PC-3 (cell line): ENCODE data around the gene DIRAS1. TPM values are rescaled to one million over a fixed set of nuclear protein-coding genes. Genes with fewer than 3 reads are reported as not detected.

Experiments used
- ATAC-seq: fragments of 200-7000 bp; cut with Tn5 transposase; 2 replicates; pipeline ENCODE4 v1.9.1; 2020; ENCODE audit warnings: mild to moderate bottlenecking, moderate library complexity
- BruUV-seq: library from RNA; stranded (reverse); fragments of 400-500 nt; replicated peaks from 2 replicates; lab custom pipeline; 2021; lab: Mats Ljungman, UMichigan
- CTCF ChIA-PET: fragments of 300-600 bp; sonication (Branson Sonifier 250); formaldehyde crosslinking; loops from one replicate; lab custom pipeline; 2022; ENCODE audit warnings: antibody characterized with exemption; lab: Charles Lee
- POLR2A ChIA-PET: fragments of 300-600 bp; sonication (Branson Sonifier 250); formaldehyde crosslinking; loops from one replicate; lab custom pipeline; 2022; ENCODE audit warnings: antibody characterized with exemption; ENCODE audit not compliant: unreplicated experiment; lab: Charles Lee
- DNase-seq: peaks from one replicate; pipeline ENCODE4 v3.0.0-alpha.2; 2015
- H2AFZ ChIP-seq: fragments of 300-600 bp; sonication (generic); 2 replicates; pipeline ENCODE4 v1.6.0; 2016; ENCODE audit warnings: antibody characterized with exemption, low read length
- H3F3A ChIP-seq: fragments of 300-600 bp; sonication (generic); one replicate; pipeline ENCODE4 v1.6.0; 2017; ENCODE audit warnings: antibody characterized with exemption, low read length, control low read depth, mild to moderate bottlenecking; ENCODE audit not compliant: unreplicated experiment
- H3K27ac ChIP-seq: fragments of 300-600 bp; sonication (generic); 2 replicates; pipeline ENCODE4 v1.5.1; 2016; ENCODE audit warnings: mild to moderate bottlenecking, low read length
- H3K27me3 ChIP-seq: fragments of 300-600 bp; sonication (generic); 2 replicates; pipeline ENCODE4 v1.6.1; 2016; ENCODE audit warnings: low read length, mixed read lengths
- H3K36me3 ChIP-seq: fragments of 300-600 bp; sonication (generic); 2 replicates; pipeline ENCODE4 v1.6.1; 2016; ENCODE audit warnings: low read depth, mixed run types, low read length, mixed read lengths
- H3K4me1 ChIP-seq: fragments of 300-600 bp; sonication (generic); 2 replicates; pipeline ENCODE4 v1.5.1; 2016; ENCODE audit warnings: low read length; ENCODE audit not compliant: insufficient read depth
- H3K4me2 ChIP-seq: fragments of 300-600 bp; sonication (generic); 2 replicates; pipeline ENCODE4 v1.6.0; 2016; ENCODE audit warnings: low read length
- H3K4me3 ChIP-seq: fragments of 300-600 bp; sonication (generic); 2 replicates; pipeline ENCODE4 v1.5.1; 2016; ENCODE audit warnings: mild to moderate bottlenecking, low read length, mixed read lengths
- H3K79me2 ChIP-seq: fragments of 300-600 bp; sonication (generic); 2 replicates; pipeline ENCODE4 v1.6.1; 2017; ENCODE audit warnings: low read length, mixed read lengths
- H3K9ac ChIP-seq: fragments of 300-600 bp; sonication (generic); 2 replicates; pipeline ENCODE4 v1.6.0; 2016; ENCODE audit warnings: mild to moderate bottlenecking, low read length
- H3K9me2 ChIP-seq: fragments of 300-600 bp; sonication (generic); replicated peaks from 2 replicates; pipeline ENCODE4 v1.6.1; 2016; ENCODE audit warnings: mixed run types, low read length, mixed read lengths
- H3K9me3 ChIP-seq: fragments of 300-600 bp; sonication (generic); 2 replicates; pipeline ENCODE4 v1.6.1; 2016; ENCODE audit warnings: low read length, mixed read lengths
- H4K20me1 ChIP-seq: fragments of 300-600 bp; sonication (generic); 2 replicates; pipeline ENCODE4 v1.6.1; 2016; ENCODE audit warnings: low read length, mixed read lengths
- CTCF ChIP-seq: fragments of 300-600 bp; sonication (generic); conservative IDR thresholded peaks from 2 replicates; pipeline ENCODE4 v1.5.1; 2017; ENCODE audit warnings: antibody characterized with exemption, low read depth, mild to moderate bottlenecking, low read length
- EZH2 ChIP-seq: fragments of 300-600 bp; sonication (generic); IDR thresholded peaks from one replicate; pipeline ENCODE4 v1.6.1; 2017; ENCODE audit warnings: antibody characterized with exemption, mild to moderate bottlenecking, low read length; ENCODE audit not compliant: unreplicated experiment
- EZH2phosphoT487 ChIP-seq: fragments of 300-600 bp; sonication (generic); IDR thresholded peaks from 2 replicates; pipeline ENCODE4 v1.6.1; 2018; ENCODE audit warnings: mild to moderate bottlenecking, antibody characterized with exemption, low read length, borderline replicate concordance
- intact Hi-C: fragments of 100-400 bp; cut with micrococcal nuclease; formaldehyde crosslinking; loops from 2 replicates; pipeline ENCODE4 v1.9.0; 2023
- total RNA-seq: library from RNA; depleted of rRNA; stranded (reverse); fragments of >200 nt; gene quantifications from 2 replicates; pipeline ENCODE4 v1.2.3, GENCODE V29; 2014

The DIRAS1 gene
- total RNA-seq, 1 experiment from 2014 or later: 2.0 TPM

- Histone ChIP-seq H2AFZ (no peak overlapping the region), H3F3A (no peaks in the 10 kb centered on the region), H3K4me2 (no peak overlapping the region), H3K4me1 (no peaks in the 10 kb centered on the region), H3K36me3 (no peaks in the 10 kb centered on the region; the same call in 1 of the 2 replicates), H3K79me2 (no peaks in the 10 kb centered on the region), H3K4me3 (no peak overlapping the region), H4K20me1 (no peaks in the 10 kb centered on the region), H3K9ac (no peak overlapping the region), H3K27ac (no peak overlapping the region), H3K9me2 (no peaks in the 10 kb centered on the region), H3K9me3 (no peaks in the 10 kb centered on the region), H3K27me3 (no peaks in the 10 kb centered on the region)
- BruUV-seq: no TSS peak
- TF ChIP-seq CTCF (no peak), EZH2 (no peak), EZH2phosphoT487 (no peak)
- POLR2A ChIA-PET: no interaction called here
- DNase-seq (no peak), ATAC-seq (no peak)
- CTCF ChIA-PET: no interaction called here
- intact Hi-C loops: no loop called here
Measured at GRCh38 chr19:2761876-2762782, 41.0 kb upstream of the DIRAS1 start.

- CTCF ChIA-PET: no interaction called here
- H3K4me2 ChIP-seq: no peak overlapping the region
- H3F3A ChIP-seq: no peaks in the 10 kb centered on the region
- no peak overlapping the region for H3K4me3 ChIP-seq
- no peaks in the 10 kb centered on the region for H3K9me2 ChIP-seq
- no TSS peak for BruUV-seq
- no peaks in the 10 kb centered on the region for H3K9me3 ChIP-seq
- H2AFZ ChIP-seq: no peak overlapping the region
- POLR2A ChIA-PET: no interaction called here
- no peak overlapping the region for H3K27ac ChIP-seq
- DNase-seq (no peak), ATAC-seq (no peak)
- no peaks in the 10 kb centered on the region for H3K4me1 ChIP-seq
- H3K79me2 ChIP-seq: no peaks in the 10 kb centered on the region
- no peaks in the 10 kb centered on the region for H4K20me1 ChIP-seq
- no peaks in the 10 kb centered on the region for H3K27me3 ChIP-seq
- TF ChIP-seq EZH2 (no peak), CTCF (no peak), EZH2phosphoT487 (no peak)
- intact Hi-C loops: no loop called here
- H3K9ac ChIP-seq: no peak overlapping the region
- no peaks in the 10 kb centered on the region; the same call in 1 of the 2 replicates for H3K36me3 ChIP-seq
Measured at GRCh38 chr19:2761309-2761677, 40.1 kb upstream of the DIRAS1 start.

GRCh38 chr19:2759965-2760364, 38.8 kb upstream of the DIRAS1 start:
- H3K4me1 ChIP-seq: no peaks in the 10 kb centered on the region
- ChIA-PET POLR2A (no interaction called here), CTCF (interaction anchor here (0.5 kb wide), 1 partner anchor 112 kb away, joined by 5 read pairs; no protein-coding TSS in a partner anchor)
- H3K27ac ChIP-seq: no peak overlapping the region
- no TSS peak for BruUV-seq
- H3K27me3 ChIP-seq: no peaks in the 10 kb centered on the region
- H3K9ac ChIP-seq: no peak overlapping the region
- no peak overlapping the region for H3K4me2 ChIP-seq
- no peak for DNase-seq
- no peaks in the 10 kb centered on the region for H3K79me2 ChIP-seq
- no peak overlapping the region for H3K4me3 ChIP-seq
- H3K9me2 ChIP-seq: no peaks in the 10 kb centered on the region
- intact Hi-C loops: no loop called here
- no peak overlapping the region for H2AFZ ChIP-seq
- no peaks in the 10 kb centered on the region; the same call in 1 of the 2 replicates for H3K36me3 ChIP-seq
- H3K9me3 ChIP-seq: no peaks in the 10 kb centered on the region
- TF ChIP-seq EZH2phosphoT487: no peak
- TF ChIP-seq EZH2: no peak
- TF ChIP-seq CTCF: no peak
- no peaks in the 10 kb centered on the region for H4K20me1 ChIP-seq
- no peaks in the 10 kb centered on the region for H3F3A ChIP-seq
- no peak for ATAC-seq
